HG03064 (cell line): Measurements from ENCODE around the gene INAFM2.

Experiments
- ATAC-seq: cut with Tn5 transposase; IDR thresholded peaks from one replicate; pipeline ENCODE4 v1.9.1; 2021; ENCODE audit warnings: low read depth; ENCODE audit not compliant: unreplicated experiment

The INAFM2 gene

GRCh38 chr15:40323239-40323952 is at the start of gene INAFM2:
INAFM2 (plus strand) TSS chr15:40323692; CDS start chr15:40324056, 364 bp downstream.
- ATAC-seq, result peak; percentile 84

GRCh38 chr15:40274350-40275274 is 48.9 kb upstream of the INAFM2 start:
- no peak for ATAC-seq

- ATAC-seq, result no peak
These were observed 48.0 kb upstream of the INAFM2 start for GRCh38 chr15:40275523-40275922.

DNA sequence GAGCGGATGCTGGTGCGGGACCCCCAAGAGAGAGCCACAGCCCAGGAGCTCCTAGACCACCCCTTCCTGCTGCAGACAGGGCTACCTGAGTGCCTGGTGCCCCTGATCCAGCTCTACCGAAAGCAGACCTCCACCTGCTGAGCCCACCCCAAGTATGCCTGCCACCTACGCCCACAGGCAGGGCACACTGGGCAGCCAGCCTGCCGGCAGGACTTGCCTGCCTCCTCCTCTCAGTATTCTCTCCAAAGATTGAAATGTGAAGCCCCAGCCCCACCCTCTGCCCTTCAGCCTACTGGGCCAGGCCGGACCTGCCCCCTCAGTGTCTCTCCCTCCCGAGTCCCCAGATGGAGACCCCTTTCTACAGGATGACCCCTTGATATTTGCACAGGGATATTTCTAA is 47.5 kb upstream of the INAFM2 start:
- ATAC-seq, result no peak

DNA sequence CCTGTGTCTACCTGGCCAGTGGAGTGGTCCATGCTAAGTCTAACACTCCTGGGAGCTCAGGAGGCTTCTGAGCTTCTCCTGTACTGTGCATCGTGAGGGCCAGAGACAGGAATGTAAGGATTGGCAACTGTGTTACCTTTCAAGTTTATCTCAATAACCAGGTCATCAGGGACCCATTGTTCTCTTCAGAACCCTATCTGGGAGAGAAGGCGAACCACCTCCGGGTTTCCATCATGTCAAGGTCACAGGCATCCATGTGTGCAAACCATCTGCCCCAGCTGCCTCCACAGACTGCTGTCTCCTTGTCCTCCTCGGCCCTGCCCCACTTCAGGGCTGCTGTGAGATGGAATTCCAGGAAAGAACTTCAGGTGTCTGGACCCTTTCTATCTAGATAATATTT is 46.6 kb upstream of the INAFM2 start:
- ATAC-seq, result no peak

GRCh38 chr15:40277471-40277870 is 46.0 kb upstream of the INAFM2 start:
- no peak for ATAC-seq

- ATAC-seq, result no peak
These were observed 45.5 kb upstream of the INAFM2 start for GRCh38 chr15:40278026-40278425.

DNA sequence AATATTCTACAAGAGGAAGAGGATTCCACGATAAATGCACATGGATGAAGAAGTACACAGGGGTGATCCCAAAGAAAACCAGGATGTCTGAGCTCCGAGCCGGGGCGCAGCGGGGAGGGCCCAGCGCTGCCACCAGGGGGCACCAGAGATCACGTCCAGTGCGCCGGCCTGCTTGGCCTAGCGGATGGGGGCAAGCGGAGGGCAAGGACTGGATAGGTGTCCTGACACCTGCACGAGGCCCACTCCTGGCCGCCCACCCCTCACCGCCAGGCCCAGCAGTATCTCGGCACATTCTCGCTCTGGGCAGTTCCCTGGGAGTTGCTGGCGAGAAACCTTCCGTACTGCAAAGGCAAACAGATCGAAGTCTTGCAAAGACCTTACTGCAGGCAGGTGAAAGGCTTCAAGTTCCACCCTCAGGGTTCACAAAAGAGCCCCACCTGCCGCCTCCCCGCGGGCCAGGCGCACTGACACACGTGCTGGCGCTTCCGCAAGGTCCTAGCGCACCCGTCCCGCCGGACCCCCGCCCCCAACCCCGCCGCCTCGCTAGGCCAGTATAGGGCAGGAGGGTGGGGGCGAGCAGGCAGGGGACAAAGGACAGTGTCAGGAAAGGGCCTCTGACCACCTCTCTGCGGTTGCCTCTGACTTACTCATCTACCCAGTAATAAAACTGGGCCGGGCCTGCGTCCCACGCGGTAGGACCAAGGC is 43.9 kb upstream of the INAFM2 start:
- ATAC-seq, result no peak

DNA sequence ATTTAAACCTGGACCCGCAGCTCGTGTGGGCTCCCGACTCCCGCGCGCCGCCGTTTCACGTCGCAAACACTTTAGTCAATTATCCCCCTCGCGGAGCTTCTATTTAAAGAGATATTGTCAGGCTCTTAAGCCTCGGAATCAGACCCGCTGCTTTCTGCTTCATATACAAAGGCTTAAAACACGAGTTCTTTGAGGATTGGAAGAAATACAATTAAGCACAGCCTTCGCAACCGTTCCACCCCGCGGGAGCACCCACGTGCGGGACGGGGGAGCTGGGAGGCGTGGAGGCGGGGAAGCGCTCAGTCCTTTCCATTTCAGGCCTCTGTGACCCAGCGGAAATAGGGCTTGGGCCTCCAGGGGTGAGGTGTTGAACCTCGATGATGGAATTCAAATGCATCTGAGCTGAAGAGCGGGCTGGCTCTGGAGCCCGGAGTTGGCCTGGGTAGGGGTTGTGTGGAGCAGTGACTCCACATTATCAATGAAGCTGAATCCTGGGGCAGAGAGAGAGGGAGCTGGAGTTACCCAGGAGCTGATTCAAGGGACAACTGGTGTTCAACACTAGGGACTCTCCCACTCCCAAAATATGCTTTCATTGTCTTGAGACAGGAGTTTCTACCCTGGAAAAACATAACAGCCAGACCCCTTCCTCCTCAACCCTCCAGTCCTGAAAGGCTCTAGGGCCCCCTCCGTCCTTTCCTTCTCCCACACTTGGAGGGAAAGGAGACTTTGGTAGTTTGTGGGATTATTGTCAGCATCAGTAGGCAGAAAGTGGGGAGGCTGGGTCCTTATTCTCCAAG is 43.0 kb upstream of the INAFM2 start:
- no peak for ATAC-seq

GRCh38 chr15:40281057-40281800 is 42.3 kb upstream of the INAFM2 start:
- no peak for ATAC-seq

GRCh38 chr15:40281801-40282146 is 41.7 kb upstream of the INAFM2 start:
- no peak for ATAC-seq

DNA sequence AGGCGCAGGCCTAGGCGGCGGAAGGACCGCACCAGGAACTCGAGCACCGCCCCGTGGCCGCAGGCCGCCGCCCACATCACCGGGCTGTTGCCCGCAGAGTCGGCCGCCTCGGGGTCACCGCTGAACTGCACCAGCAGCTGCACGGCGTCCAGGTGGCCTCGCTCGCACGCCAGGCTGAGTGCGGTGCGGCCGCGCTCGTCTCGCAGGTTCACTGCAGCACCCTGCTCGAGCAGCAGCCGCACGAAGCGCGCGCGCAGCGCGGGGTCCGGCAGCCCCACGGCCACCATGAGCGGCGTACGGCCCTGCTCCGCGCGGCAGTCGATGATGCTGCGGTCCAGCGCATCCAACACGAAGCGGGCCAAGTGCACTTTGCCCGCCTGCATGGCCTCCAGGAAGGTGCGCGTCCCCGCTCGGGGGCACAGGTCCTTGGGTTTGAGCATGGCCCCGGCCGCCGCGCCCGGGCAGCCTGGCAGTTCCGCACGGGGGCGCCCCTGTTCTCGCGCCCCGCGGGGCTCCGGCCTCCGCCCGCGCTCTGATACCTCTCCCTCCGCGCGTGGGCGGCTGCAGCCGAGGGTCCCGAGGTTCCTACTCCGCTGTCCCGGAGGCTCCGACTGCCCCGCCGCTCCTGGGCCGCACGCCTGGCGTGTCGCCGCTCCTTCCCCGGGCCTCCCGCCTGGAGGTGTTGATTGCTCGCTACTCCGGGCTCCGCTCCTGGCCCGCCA is 41.2 kb upstream of the INAFM2 start:
- no peak for ATAC-seq

DNA sequence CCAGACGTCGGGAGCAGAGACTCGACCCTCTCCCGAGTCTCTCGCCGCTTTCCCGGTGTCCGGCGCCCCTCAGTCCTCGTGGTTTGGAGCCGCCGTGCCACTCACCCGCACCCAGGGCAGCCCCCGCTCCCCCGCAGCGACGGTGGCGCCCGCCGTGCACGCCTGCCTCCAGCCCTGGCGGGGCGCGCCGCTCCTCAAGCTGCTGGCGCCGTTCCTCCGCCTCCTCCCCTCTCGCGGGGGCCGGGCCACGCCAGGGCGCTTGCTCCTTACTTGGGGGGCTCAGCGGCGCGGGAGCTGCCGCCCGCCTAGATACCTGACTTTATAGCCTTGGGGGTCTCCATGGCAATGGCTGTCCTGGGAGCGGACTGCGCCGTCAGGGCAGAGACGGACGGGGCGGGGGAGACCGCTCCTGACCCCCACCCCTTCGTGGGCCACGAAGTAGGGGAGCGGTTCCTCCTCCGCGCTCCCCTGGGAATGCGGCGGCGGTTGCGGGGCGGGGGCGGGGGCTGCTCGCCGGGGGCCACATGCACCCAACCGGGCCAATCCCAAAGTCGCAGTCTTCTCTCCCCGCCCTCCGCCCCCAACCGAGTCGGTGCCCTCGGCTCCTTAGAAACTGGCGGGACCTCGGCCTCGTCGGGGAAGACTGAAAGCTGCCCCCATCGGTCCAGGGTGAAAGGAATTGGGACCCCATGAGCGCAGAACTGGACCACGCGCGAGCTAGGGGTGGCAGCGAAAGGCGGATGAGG is 40.5 kb upstream of the INAFM2 start, which contains the start of gene ANKRD63:
Gene ANKRD63, minus strand, starts transcription at position 196 of the 746 bp plus-strand sequence. CDS start 478 bp downstream, outside the sequence.
- ATAC-seq, result no peak

GRCh38 chr15:40283615-40284300 is 39.7 kb upstream of the INAFM2 start:
- no peak for ATAC-seq

DNA sequence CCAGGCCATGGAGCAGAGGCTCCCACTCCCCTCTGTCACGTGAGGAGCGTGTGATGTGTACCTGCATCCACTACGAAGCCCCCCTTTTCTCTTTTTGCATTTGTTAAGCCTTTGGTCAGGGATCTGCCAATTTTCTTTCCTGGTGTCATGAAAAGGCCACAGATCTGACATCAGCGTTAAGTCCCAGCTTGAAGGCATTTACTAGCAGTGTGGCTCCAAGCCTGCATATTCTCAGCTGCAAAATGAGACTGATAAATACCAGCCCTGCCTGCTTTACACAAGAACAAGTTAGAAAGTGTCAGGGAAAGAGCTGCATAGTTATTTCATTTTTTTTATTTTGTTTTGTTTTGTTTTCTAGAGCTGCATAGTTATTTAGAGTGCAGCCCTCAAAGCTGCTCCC is 38.3 kb upstream of the INAFM2 start:
- ATAC-seq, result no peak

DNA sequence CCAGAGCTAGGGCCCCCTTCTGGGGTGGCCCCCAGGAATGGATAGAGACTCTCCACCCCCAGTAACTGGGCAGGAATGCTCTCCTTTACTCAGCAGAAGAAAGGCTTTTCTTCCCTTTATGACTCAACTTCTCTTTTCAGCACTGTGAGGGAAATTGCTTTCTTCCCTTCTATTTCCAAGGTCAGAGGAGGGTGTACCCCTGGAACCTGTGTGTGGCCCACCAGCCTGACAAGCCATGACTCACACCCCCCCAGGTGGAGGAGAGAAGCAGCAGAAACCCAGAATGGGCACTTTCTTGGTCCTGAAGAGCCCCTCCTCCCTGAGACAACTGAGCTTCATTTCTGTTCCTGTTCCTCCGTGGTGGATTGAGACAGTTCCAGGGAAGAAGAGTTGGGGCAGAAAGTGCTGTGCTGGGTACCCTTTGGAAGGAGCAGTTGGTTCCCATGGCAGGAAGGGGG is 37.9 kb upstream of the INAFM2 start:
- ATAC-seq, result no peak

DNA sequence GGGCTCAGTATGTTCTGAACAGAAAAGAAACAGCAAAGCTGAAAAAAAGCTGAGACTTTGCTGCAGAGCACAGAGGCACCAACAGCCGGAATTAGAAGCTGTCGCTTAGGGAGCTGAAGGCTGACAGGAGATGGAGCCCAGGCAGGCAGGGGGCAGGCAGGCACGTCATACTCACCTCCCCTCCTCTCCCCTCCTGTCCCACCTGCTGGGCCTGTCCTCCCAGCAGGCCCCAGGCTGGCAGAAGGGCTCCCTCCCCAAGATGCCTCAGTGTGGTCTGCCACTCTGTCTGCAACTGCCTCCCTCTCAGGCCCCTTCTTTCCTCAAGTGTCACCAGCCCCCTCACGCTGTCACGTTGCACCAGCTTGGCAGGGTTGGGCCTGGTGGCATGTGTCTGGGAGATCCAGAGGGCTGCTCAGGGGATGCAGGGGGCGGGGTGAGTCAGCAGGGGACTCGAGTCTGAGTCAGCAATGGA is 37.4 kb upstream of the INAFM2 start:
- no peak for ATAC-seq
